NCI-H226 (cell line): ENCODE results near the gene NOXO1.
A peak's percentile ranks its signal among the peaks of the same experiment; 100 is the strongest.

Experiments used
- DNase-seq: peaks from one replicate; pipeline ENCODE4 v3.0.0-alpha.2; 2015

The NOXO1 gene

DNA sequence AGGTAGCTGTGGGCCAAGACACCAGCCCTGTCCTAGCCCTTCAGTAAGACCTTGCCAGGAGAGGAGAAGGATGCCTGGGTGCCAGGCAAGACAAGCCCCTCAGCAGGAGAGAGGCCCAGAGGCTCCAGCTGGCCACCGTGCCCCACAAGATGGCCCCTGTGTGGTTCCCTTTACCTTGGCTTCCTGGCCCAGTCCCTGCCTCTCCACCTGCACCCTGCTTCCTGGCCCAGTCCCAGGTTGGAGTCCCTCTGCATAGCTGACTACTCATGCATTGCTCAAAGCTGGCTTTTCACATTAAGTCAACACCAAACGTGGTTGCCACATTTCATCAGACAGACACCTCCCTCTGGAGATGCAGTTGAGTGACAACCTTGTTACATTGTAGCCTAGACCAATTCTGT lies 12.5 kb upstream of the NOXO1 start:
- DNase-seq: peak; percentile 34

DNA sequence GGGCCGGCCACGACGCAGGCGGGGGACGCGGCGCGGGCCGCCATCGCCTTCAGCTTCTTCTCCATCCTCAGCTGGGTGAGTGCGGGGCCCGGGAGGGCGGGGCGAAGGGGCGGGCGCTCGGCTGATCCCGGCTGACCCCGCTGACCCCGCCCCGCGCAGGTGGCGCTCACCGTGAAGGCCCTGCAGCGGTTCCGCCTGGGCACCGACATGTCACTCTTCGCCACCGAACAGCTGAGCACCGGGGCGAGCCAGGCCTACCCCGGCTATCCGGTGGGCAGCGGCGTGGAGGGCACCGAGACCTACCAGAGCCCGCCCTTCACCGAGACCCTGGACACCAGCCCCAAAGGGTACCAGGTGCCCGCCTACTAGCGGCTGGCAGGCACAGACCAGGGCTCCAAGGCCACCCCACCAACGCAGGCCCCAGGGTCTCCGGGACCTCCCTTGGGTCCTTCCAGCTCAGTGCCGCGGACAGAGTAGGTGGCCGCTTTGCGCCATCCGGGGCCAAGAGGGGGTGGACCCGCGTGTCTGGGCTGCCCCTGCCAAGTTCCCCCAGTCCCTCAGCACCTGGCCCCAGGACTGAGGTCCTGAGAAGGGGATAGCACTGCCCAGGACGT lies 11.5 kb upstream of the NOXO1 start:
- DNase-seq: no peak

DNA sequence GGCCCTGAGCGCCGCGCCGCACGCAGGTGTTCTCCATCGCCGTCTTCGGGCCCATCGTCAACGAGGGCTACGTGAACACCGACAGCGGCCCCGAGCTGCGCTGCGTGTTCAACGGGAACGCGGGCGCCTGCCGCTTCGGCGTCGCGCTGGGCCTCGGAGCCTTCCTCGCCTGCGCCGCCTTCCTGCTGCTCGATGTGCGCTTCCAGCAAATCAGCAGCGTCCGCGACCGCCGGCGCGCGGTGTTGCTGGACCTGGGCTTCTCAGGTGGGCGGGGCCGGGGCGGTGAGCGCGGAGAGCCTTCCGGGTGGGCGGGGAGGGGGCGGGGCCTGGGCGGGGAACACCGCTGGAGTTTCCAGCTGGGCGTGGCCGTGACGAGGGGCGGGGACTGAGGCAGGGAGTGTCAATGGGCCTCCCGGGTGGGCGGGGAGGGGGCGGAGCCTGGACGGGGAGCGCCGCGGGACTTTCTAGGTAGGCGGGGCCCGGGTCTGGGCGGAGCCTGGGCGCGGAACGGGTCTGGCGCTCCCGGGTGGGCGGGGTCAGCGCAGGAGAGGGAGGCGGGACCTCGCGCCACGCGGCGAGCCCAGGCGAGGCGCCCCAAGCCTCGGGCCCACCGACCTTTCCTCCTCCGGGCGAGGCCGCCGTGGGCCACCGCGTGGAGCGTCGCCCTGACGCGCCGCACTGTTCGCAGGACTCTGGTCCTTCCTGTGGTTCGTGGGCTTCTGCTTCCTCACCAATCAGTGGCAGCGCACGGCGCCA lies 10.9 kb upstream of the NOXO1 start:
- peak; percentile 70 for DNase-seq

DNA sequence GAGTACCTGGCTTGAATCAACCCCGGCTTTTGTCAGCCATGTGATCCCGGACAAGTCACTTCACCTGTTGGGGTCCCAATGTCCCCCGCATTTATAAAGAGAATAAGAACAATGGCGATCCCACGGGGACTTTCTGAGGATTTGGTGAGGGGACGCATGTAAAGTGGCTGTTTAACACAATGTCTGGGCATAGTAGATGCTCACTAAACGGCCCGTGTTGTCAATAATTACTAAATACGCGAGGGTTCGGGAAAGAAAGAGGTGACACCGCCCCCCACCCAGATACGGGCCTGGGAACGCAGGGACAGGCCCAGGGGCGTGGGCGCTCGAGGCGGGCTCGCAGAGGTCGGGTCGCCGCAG lies 10.3 kb upstream of the NOXO1 start:
- no peak for DNase-seq

DNA sequence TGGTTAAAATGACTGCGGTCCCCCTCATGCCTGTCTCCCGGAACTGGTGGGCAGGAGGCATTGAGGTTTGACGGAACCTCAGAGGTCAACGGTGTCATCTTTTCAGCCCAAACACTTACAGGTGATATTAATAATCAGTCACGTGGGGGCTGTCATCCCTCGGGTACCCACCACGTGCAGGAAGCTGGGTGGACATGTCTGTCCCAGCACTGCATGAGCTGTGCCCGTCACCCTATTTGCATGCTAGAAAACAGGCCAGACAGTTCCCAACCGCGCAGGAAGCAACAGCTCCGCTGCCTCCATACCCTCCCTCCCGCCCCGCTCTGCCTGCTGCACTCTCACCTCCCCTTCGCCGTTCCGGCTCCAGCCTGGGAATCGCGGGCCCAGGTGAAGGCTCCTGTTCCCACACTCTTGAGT lies 9.9 kb upstream of the NOXO1 start:
- DNase-seq: no peak

DNA sequence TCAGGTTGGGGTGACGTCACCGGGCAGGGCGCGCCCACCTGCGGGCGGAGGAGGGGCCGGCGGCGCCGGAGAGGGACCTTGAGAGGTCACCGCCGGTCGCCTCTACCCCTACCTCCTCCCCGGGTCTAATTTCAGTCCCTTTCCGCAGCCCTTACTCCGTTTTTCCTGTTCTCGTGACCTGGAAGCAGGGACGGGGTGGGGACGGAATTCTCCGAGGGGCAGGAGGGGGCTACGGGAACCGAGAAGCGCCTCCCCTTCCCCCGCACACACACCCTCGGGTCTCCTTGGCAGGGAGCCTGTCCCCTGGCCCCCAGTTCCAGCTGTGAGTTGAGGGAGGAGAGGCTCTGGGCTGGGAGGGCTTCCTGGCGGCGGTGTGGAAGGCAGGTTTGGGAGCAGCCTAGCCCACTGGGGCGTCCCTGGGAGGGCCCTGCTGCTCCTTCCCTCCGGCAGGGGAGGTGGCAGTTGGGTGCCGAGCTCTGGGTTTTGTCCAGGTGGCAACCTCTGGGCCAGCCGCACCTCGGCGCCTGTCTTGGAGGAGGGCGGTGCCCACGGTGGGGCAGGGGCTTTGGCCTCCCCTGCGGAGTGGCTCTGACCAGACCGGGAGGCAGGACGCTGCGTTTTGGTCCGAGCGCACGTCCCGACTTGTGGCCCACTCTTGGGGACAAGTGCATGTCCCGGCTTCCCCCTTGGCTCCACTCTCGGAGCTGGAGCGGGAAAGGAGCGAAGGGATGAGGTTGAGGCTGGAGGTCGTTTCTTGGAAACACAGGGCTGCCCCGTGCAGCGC lies 9.3 kb upstream of the NOXO1 start:
- DNase-seq: no peak

DNA sequence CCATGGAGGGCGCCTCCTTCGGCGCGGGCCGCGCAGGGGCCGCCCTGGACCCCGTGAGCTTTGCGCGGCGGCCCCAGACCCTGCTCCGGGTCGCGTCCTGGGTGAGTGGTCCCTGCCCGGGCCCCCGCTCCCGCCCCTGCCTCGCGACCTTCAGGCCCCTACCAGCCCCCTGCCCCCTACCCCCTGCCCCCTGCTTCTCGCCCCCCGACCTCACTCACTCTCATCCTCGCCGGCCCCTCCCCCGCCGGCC lies 8.8 kb upstream of the NOXO1 start:
- no peak for DNase-seq

DNA sequence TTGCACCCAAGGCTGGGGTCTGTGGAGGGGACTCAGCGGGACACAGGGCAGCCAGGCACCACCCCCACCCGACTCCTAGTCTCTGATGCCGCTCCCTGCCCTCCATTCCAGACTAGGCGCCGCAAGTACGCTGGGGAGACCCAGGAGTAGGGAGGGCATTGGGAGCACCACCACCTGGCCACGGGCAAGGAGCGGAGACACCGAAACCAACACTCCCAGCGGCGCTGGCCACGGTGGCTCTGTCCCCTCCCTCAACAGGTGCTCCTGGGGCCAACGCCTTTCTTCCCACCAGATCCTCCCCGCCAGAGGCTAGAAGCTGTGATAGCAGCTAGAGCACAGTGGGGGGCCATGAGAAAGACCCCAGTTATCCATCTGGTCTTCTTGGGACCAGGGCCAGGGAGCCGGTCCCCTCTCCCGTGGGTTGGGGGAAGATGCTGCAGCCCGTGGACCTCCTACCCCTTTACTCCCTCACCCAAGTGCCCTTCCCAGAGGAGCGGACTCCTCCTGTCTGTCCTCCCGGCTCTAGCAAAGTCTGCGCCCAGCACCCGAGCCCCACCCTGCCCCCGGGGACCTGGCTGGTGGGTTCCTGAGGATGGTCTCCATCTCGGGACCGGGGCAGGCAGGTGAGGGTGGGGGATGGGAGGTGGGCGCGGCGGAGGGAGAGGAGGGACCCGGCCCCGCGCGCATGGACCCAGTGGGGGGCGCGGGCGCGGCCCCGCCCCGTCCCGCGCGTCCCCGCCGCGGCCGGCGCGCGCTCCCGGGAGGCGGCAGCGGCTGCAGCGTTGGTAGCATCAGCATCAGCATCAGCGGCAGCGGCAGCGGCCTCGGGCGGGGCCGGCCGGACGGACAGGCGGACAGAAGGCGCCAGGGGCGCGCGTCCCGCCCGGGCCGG lies 8.2 kb upstream of the NOXO1 start, which contains the start of gene SYNGR3:
Gene SYNGR3 (plus strand): TSS at position 762 of the 892 bp plus-strand sequence. CDS start 133 bp downstream, outside the sequence.
- DNase-seq: no peak

DNA sequence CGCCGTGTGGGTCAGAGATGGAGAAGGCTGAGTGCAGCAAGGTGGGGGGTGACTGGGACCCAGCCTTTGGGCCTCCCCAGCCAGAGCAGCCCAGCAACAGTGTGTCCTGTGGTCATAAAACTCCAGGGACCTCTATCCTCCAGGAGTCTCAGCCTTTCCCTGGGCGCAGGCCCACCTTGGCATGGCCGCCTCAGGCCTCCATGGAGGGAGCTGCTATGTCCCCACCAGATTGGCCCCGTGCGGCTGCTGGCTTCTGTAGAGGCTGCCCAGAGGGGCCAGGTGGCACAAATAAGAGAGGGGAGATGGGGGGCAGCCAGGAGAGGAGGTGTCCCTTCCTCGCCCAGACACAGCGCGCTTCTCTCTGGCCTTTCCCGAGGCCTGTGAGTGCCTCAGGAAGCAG lies 5.9 kb upstream of the NOXO1 start:
- no peak for DNase-seq

DNA sequence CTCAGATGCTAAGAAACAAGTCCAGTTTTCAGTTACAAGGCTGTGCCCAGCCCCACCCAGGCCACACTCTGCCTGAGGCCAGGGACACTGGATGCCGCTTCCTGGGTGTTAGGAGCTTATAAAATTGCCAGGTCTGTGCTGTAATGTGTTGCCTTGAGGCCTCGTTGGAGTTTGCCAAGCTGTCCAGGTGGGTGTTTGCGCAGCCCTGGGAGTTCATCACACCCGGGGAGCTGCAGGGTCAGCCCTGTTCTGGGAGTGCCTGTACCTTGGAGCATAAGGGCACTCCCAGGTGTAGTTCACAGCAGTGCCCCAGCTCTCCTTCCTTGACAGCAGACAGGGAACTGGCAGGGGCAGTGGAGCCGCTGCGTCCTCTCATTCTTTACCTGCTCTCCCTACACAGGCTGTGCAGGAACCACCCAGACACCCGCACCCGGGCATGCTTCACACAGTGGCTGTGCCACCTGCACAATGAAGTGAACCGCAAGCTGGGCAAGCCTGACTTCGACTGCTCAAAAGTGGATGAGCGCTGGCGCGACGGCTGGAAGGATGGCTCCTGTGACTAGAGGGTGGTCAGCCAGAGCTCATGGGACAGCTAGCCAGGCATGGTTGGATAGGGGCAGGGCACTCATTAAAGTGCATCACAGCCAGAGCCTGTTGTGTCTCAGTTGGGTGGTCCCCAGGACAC lies 4.3 kb upstream of the NOXO1 start:
- DNase-seq: no peak

DNA sequence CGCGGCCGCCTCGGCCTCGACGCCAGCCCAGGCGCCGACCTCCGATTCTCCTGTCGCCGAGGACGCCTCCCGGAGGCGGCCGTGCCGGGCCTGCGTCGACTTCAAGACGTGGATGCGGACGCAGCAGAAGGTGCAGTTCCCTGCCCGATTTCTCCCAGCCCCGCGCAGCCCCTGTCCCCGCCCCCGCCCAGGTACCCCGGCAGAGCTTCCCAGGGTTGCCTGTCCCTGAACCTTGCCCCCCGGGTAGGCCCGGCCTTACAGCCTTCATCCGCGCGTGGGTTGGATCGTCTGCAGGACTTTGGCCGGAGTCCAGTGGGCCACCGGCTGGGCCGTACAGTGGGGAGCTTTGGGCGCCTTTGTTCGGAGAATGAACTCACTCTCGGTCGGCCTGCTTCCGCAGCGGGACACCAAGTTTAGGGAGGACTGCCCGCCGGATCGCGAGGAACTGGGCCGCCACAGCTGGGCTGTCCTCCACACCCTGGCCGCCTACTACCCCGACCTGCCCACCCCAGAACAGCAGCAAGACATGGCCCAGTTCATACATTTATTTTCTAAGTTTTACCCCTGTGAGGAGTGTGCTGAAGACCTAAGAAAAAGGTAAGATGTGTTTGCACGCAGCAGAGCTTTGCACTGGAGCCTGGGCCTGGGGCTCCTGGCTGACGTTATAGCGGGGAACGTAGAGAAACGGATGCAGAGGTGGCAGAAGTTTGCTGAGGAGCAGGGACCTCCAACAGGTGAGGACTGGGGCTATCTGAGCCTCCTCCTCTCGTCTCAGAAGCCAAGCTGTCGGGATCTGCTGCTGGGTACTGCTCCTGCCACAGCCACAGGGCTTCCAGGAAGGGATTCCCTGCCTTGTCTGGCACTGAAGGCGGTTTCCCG lies 3.3 kb upstream of the NOXO1 start:
- no peak for DNase-seq

DNA sequence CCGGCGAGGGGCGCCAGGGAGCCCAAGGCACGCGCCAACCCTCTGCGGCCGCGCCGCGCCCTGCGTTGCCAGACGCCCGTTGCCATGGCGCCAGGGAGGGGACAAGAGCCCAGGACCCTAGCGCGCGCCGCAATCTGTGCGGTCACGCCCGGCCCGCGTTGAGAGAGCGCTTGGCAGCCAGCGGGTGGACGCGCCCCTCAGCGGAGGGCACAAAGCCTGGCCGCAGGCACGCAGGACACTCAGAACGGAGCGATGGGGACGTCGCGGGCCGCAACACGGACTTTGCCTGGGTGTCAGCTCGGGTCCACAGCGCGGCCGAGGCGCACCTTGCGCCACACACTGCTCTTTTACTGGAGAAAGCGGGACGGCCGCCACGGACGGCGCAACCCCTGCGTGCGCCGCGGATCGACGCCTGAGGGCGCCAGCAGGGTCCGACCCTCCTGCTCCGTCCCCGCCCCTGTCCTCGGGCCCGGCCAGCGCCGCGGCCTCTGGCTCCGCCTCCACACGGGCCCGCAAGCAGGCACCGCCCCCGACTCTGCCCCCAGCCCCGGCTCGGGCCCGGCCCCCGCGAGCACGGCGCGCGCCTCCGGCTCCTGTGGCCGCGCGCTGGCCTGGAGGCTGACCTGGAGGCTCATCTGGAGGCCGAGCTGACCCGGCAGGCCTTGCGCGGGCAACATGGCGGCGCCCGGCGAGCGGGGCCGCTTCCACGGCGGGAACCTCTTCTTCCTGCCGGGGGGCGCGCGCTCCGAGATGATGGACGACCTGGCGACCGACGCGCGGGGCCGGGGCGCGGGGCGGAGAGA lies 2.5 kb upstream of the NOXO1 start, which contains the start of gene GFER:
Gene GFER (plus strand): TSS at position 650 of the 803 bp plus-strand sequence. CDS start 26 bp downstream, at position 676.
- peak; percentile 83 for DNase-seq

DNA sequence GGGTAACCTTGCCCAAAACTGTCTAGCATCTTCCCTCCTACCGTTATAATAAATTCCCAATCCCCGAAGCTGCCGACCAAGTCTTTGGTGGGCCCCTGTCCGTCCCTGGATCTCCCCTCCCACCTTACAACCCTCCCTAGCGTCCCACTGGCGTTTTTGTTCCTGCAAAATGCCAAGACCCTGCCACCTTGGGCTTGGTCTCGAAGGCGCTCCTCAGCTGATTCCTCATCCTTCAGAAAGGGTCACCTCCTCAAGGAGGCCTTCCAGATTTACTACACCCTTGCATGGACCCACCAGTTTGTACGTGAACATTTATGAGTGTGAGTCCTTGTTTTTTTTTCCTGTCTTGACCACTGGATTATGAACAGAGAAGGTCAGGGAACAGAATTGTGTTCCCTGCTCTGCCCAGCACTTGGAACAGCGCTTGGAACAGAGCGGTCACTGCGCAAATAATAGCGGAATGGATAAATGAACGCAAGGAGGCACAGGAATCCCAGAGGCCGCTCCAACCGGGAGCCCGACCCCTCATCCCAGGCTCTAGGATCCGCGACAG lies 1.8 kb upstream of the NOXO1 start:
- no peak for DNase-seq

DNA sequence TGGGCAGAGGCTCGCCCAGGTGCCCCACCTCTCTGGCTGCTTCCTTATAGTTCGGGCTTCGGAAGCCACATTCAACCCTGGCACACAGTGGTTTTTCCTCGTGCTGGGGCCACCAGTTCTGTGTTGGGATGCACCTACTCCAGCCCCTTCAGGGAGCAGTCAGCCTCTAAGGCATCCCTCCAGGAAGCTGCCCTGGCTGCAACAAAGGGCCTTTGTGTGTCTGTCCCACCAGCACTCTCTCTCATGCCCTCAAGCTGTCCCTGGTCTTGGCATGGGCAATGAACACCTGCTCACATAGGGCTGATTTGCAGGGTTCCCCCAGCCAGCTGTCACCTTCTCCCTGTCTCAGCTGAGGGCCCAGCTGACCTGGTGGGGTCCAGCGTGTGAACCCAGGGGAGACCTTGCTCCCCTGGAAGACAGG lies 754 bp upstream of the NOXO1 start:
- no peak for DNase-seq

DNA sequence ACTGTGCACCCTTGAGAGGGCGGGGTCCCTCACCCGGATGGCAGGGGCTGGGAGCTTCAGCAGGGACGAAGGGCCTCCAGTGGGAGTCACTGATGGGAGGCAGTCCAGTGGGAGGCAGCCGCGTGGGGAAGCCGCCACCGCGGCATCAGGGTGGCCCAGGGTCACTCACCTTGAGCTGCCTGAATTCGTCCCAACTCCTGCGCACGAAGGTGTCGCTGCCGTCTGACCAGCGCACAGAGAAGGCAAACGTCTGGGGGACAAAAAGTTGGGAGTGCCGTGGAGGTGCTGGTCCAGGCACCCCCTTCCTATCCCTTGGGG lies 540 bp downstream of the NOXO1 start:
- no peak for DNase-seq

DNA sequence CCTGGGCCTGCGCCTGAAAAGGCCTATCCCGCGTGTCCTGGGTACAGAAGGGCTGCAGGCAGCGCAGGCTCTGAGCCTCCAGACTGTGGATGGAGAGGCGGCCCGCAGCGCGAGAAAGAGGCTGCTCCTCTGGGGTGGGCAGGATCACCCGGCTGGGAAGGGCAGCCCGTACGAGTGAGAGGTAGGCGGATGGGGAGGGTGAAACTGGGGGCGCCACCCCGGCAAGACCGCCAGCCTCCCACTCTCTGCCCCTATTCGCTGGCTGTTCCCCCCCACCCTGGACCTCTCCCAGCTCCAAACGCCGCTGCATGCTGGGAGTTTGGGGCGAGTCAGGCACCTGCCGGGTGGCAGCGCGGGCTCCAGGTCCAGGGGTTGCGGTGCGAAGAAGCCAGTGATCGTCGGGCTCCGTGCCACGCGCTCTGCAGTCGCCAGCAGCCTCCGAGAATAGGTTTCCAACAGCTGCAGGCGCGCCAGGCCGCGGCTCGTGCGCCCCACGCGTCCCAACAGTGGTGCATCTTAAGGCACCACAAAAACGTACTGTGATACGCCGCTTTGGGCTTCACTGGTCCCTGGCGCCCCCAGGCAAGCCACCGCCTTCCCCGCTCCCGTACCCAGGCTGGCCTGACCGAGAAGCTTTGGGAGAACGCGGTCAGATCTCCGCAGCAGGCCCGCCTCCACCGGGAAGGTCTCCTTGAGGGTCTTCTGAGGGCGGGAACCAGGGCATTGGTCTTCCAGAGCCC lies 1.1 kb downstream of the NOXO1 start:
- DNase-seq: no peak

DNA sequence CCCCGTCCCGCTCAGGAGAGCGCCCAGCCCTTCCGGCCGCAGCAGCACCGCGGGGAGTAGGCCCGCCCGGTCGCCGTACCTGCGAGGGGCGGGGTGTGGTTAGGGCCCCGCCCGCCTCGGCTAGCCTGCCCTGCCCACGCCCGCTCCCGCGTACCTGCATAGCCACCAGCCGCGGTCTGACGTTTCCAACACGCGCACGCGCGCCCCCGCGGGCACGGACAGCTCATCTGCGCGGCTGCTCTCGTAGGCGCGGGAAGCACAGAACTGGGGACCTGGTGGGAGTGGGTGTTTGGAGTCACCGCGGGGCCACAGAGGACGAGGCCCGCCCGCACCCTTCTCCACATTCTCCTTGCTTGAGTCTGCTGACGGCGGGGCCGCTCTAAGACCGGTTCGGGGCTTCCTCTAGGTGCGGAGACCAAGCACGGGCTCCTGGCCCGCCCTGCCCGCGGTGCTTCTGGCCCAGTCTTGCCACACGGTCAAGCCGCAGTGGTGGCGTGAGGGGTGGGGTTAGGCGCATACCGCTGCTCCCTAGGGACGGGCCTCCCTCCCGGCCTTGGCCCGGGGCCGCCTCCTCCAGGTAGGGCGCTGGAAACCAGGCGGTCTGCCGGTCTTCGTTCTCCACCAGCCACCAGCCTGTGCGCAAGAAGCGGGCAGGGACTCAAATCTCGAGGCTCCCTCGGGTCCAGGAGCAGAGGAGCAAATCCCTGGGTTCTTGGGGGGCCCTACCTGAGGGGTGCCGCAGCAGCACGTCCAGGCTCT lies 1.8 kb downstream of the NOXO1 start:
- no peak for DNase-seq

DNA sequence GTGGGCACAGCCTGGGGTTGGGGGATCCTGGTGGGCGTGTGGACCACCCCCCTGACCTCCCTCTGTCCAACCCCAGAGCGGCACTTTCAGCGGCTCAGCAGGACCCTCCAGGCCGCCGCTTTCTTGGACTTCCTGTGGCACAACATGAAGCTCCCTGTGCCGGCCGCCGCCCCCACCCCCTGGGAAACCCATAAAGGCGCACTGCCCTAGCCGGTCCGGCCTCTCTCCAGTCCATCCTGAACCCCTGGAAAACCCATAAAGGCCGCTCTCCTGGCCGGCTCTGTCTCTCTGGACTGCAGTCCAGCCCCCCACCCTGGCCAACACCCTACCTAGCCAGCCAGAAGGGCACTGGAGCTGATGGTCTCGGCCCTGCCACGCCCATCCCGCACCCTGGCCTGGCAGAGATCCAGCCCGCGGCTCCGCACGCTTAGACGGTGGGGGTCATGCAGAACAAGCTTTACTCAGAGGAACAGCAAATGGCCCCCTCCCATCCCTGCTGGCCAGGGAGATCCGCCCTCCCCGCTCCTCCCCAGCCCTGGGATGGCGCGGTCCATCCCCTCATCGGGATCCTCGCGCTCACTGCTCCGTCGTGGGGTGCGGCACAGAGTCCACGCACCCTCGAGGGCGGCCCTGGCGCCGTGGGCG lies 2.7 kb downstream of the NOXO1 start:
- no peak for DNase-seq
